H9 (cell line): ENCODE results near the gene VGLL3. TPM values are rescaled to one million over a fixed set of nuclear protein-coding genes. Genes with fewer than 3 reads are reported as not detected.

ENCODE experiments used
- DNase-seq: peaks from one replicate; pipeline ENCODE4 v3.0.0-alpha.2; 2017
- H2AFZ ChIP-seq: one replicate; pipeline ENCODE4 v1.6.1; 2013; ENCODE audit warnings: mild to moderate bottlenecking, low read length, control low read depth, moderate library complexity
- H2AK5ac ChIP-seq: 2 replicates; pipeline ENCODE4 v1.6.1; 2013; ENCODE audit warnings: low read length, control low read depth, mixed read lengths; ENCODE audit not compliant: insufficient read length
- H2BK120ac ChIP-seq: one replicate; pipeline ENCODE4 v1.6.1; 2013; ENCODE audit warnings: low read depth, mild to moderate bottlenecking, low read length, control low read depth, inconsistent platforms; ENCODE audit not compliant: poor library complexity, severe bottlenecking
- H2BK12ac ChIP-seq: 2 replicates; pipeline ENCODE4 v1.6.1; 2013; ENCODE audit warnings: low read length, control low read depth, mixed read lengths, low read depth; ENCODE audit not compliant: insufficient read length
- H2BK15ac ChIP-seq: 2 replicates; pipeline ENCODE4 v1.6.1; 2013; ENCODE audit warnings: low read depth, low read length, control low read depth
- H2BK20ac ChIP-seq: one replicate; pipeline ENCODE4 v1.6.1; 2013; ENCODE audit warnings: low read depth, mild to moderate bottlenecking, low read length, control low read depth, inconsistent platforms; ENCODE audit not compliant: poor library complexity, severe bottlenecking
- H2BK5ac ChIP-seq: 2 replicates; pipeline ENCODE4 v1.6.1; 2013; ENCODE audit warnings: low read length, control low read depth, mixed read lengths; ENCODE audit not compliant: insufficient read length
- H3K14ac ChIP-seq: 2 replicates; pipeline ENCODE4 v1.6.1; 2013; ENCODE audit warnings: low read length, control low read depth; ENCODE audit not compliant: insufficient read depth
- H3K18ac ChIP-seq: 2 replicates; pipeline ENCODE4 v1.6.1; 2013; ENCODE audit warnings: low read depth, mild to moderate bottlenecking, mixed read lengths, low read length, control low read depth; ENCODE audit not compliant: insufficient read length
- H3K23ac ChIP-seq: 2 replicates; pipeline ENCODE4 v1.6.1; 2013; ENCODE audit warnings: low read length, control low read depth, mixed read lengths, low read depth; ENCODE audit not compliant: insufficient read length
- H3K23me2 ChIP-seq: 2 replicates; pipeline ENCODE4 v1.6.1; 2013; ENCODE audit warnings: low read depth, mild to moderate bottlenecking, mixed read lengths, low read length, control low read depth; ENCODE audit not compliant: insufficient read length, poor library complexity, severe bottlenecking
- H3K27ac ChIP-seq: 2 replicates; pipeline ENCODE4 v1.5.1; 2013; ENCODE audit warnings: low read length, control low read depth, mixed read lengths, low read depth; ENCODE audit not compliant: insufficient read length
- H3K27me3 ChIP-seq: 2 replicates; pipeline ENCODE4 v1.6.1; 2013; ENCODE audit warnings: low read length, control low read depth, inconsistent platforms; ENCODE audit not compliant: insufficient read depth
- H3K4ac ChIP-seq: 2 replicates; pipeline ENCODE4 v1.6.1; 2013; ENCODE audit warnings: low read depth, mild to moderate bottlenecking, control low read depth, inconsistent platforms, low read length, moderate library complexity
- H3K4me1 ChIP-seq: 2 replicates; pipeline ENCODE4 v1.6.1; 2013; ENCODE audit warnings: low read length, control low read depth, inconsistent platforms; ENCODE audit not compliant: insufficient read depth
- H3K4me2 ChIP-seq: 2 replicates; pipeline ENCODE4 v1.6.1; 2013; ENCODE audit warnings: low read length, control low read depth, mixed read lengths; ENCODE audit not compliant: insufficient read length, insufficient read depth
- H3K56ac ChIP-seq: 2 replicates; pipeline ENCODE4 v1.6.1; 2013; ENCODE audit warnings: low read depth, mild to moderate bottlenecking, mixed read lengths, low read length, control low read depth; ENCODE audit not compliant: insufficient read length
- H3K79me1 ChIP-seq: 2 replicates; pipeline ENCODE4 v1.6.1; 2013; ENCODE audit warnings: low read depth, mild to moderate bottlenecking, moderate library complexity, low read length, control low read depth, inconsistent platforms; ENCODE audit not compliant: insufficient read depth, poor library complexity, severe bottlenecking
- H3K79me2 ChIP-seq: 2 replicates; pipeline ENCODE4 v1.6.1; 2013; ENCODE audit warnings: low read length, control low read depth, inconsistent platforms; ENCODE audit not compliant: insufficient read depth
- H3K9ac ChIP-seq: 2 replicates; pipeline ENCODE4 v1.6.1; 2013; ENCODE audit warnings: low read length, control low read depth, mixed read lengths; ENCODE audit not compliant: insufficient read length; ENCODE audit errors: extremely low read depth
- H3K9me3 ChIP-seq: one replicate; pipeline ENCODE4 v1.6.1; 2013; ENCODE audit warnings: low read depth, low read length, inconsistent platforms; ENCODE audit not compliant: control insufficient read depth
- H3T11ph ChIP-seq: one replicate; pipeline ENCODE4 v1.6.1; 2013; ENCODE audit warnings: mild to moderate bottlenecking, low read length, control low read depth, inconsistent platforms
- H4K20me1 ChIP-seq: one replicate; pipeline ENCODE4 v1.6.1; 2013; ENCODE audit not compliant: control insufficient read depth, insufficient read length, insufficient read depth
- H4K5ac ChIP-seq: 2 replicates; pipeline ENCODE4 v1.6.1; 2013; ENCODE audit warnings: low read depth, mild to moderate bottlenecking, mixed read lengths, low read length, control low read depth; ENCODE audit not compliant: insufficient read length
- H4K8ac ChIP-seq: replicated peaks from 2 replicates; pipeline ENCODE4 v1.6.1; 2013; ENCODE audit warnings: low read length, control low read depth, mixed read lengths, low read depth; ENCODE audit not compliant: insufficient read length
- H4K91ac ChIP-seq: 2 replicates; pipeline ENCODE4 v1.6.1; 2013; ENCODE audit warnings: low read depth, mild to moderate bottlenecking, moderate library complexity, mixed read lengths, low read length, control low read depth; ENCODE audit not compliant: insufficient read length
- H3K27ac Mint-ChIP-seq, 3 experiments: 2 replicates in 2 of 3; 3 replicates in 1 of 3; pipeline ENCODE4 v1.8.0; 2020 to 2021; ENCODE audit warnings: mixed read lengths in 3 of 3, mild to moderate bottlenecking in 1 of 3, moderate library complexity in 1 of 3
- H3K27me3 Mint-ChIP-seq: 2 replicates; pipeline ENCODE4 v1.8.0; 2021; ENCODE audit warnings: low read depth, mild to moderate bottlenecking, moderate library complexity, mixed read lengths
- H3K36me3 Mint-ChIP-seq, 3 experiments: 2 replicates in 2 of 3; 3 replicates in 1 of 3; pipeline ENCODE4 v1.8.0; 2020 to 2021; ENCODE audit warnings: low read depth in 3 of 3, mixed read lengths in 3 of 3; ENCODE audit not compliant: insufficient read depth in 1 of 3
- H3K4me1 Mint-ChIP-seq, 2 experiments: 2 replicates each; pipeline ENCODE4 v1.8.0; 2020; ENCODE audit warnings: mixed read lengths in 2 of 2
- H3K4me3 Mint-ChIP-seq, 2 experiments: 2 replicates in 1 of 2; 3 replicates in 1 of 2; pipeline ENCODE4 v1.8.0; 2020 to 2021; ENCODE audit warnings: mild to moderate bottlenecking in 2 of 2, mixed read lengths in 2 of 2, moderate library complexity in 1 of 2
- H3K9me3 Mint-ChIP-seq, 2 experiments: 2 replicates in 1 of 2; 3 replicates in 1 of 2; pipeline ENCODE4 v1.8.0; 2020; ENCODE audit warnings: mild to moderate bottlenecking in 2 of 2, mixed read lengths in 2 of 2, moderate library complexity in 1 of 2
- CTCF ChIP-seq: fragments of 200-600 bp; sonication (generic); conservative IDR thresholded peaks from 3 replicates; pipeline ENCODE4 v1.8.0; 2021; ENCODE audit warnings: antibody characterized with exemption, mild to moderate bottlenecking
- WGBS: extraction: QIAGEN DNeasy Blood & Tissue Kit; methylation state at CpG from one replicate; pipeline ENCODE4 v1.1.7; 2013; ENCODE audit warnings: missing lambda C conversion rate, low lambda C conversion rate, mixed read lengths; ENCODE audit not compliant: insufficient read length; ENCODE audit errors: extremely low coverage; 5-methylcytosine and 5-hydroxymethylcytosine counted together
- total RNA-seq: library from RNA; stranded (reverse); gene quantifications from 2 replicates; pipeline ENCODE4 v1.2.1, GENCODE V29; 2021

VGLL3 gene
- total RNA-seq, 1 experiment from 2014 or later = 19.7 TPM

- Mint-ChIP-seq H3K4me1 (peaks cover 14 to 19% of the 10 kb centered on the region in 2 experiments), H3K36me3 (peaks cover 13 to 21% (median 14%) of the 10 kb centered on the region in 3 experiments), H3K9me3 (peaks cover 4 to 5% of the 10 kb centered on the region in 2 experiments; a peak in 3 of 5 replicates), H3K4me3 (no peak overlapping the region), H3K27me3 (no peaks in the 10 kb centered on the region), H3K27ac (no peak overlapping the region)
- Histone ChIP-seq H3K79me2 (no peaks in the 10 kb centered on the region), H3T11ph (no peak overlapping the region), H3K14ac (no peak overlapping the region), H3K27me3 (no peaks in the 10 kb centered on the region), H3K23ac (no peak overlapping the region), H3K9ac (no peak overlapping the region), H2BK20ac (no peak overlapping the region), H3K56ac (no peak overlapping the region), H2BK15ac (no peak overlapping the region), H3K23me2 (no peaks in the 10 kb centered on the region), H2BK120ac (no peak overlapping the region), H3K79me1 (no peaks in the 10 kb centered on the region), H3K4me2 (no peak overlapping the region), H4K91ac (no peak overlapping the region), H2BK5ac (no peak overlapping the region), H4K20me1 (no peaks in the 10 kb centered on the region), H3K9me3 (no peaks in the 10 kb centered on the region), H2AFZ (no peak overlapping the region), H3K4ac (no peak overlapping the region), H4K5ac (no peak overlapping the region), H3K18ac (no peak overlapping the region), H3K27ac (no peak overlapping the region), H2AK5ac (no peak overlapping the region), H2BK12ac (no peak overlapping the region), H4K8ac (no peak overlapping the region), H3K4me1 (no peaks in the 10 kb centered on the region)
- no peak for TF ChIP-seq CTCF
- WGBS = no CpG with 5 or more reads among the region's 3 CpGs
- DNase-seq = no peak
These were observed 25.8 kb downstream of the VGLL3 start for GRCh38 chr3:86965166-86965565.
